Peyer's patch (tissue), 4 donors: ENCODE measurements around the gene NCBP2. TPM values are rescaled to one million over a fixed set of nuclear protein-coding genes. Genes with fewer than 3 reads are reported as not detected.
A peak's percentile ranks its signal among the peaks of the same experiment; 100 is the strongest.

Experiments
- DNase-seq, 3 donors: peaks; one replicate each; pipeline ENCODE4 v3.0.0-alpha.2; 2017 to 2019
- H3K27ac ChIP-seq, 4 donors: fragments of 200-600 bp; sonication (generic); one replicate each; pipeline ENCODE4 v1.5.1; 2016 to 2019
- H3K27me3 ChIP-seq, 2 donors: fragments of 200-600 bp; sonication (generic); one replicate each; pipeline ENCODE4 v1.5.1; 2019
- H3K36me3 ChIP-seq, 3 donors: fragments of 200-600 bp; sonication (generic); one replicate each; pipeline ENCODE4 v1.5.1; 2016 to 2019
- H3K4me1 ChIP-seq, 4 donors: fragments of 200-600 bp; sonication (generic); one replicate each; pipeline ENCODE4 v1.5.1; 2016 to 2019
- H3K4me3 ChIP-seq, 4 donors: fragments of 200-600 bp; sonication (generic); 1 replicate in 3 of 4; 2 replicates in 1 of 4; pipeline ENCODE4 v1.5.1; 2016 to 2019; ENCODE audit warnings: mild to moderate bottlenecking in 1 of 4
- H3K9me3 ChIP-seq, 4 donors: fragments of 200-600 bp; sonication (generic); one replicate each; pipeline ENCODE4 v1.5.1; 2016 to 2019; ENCODE audit warnings: mild to moderate bottlenecking in 1 of 4
- POLR2A ChIP-seq, 2 donors: fragments of 450-650 bp; IDR thresholded peaks; one replicate each; pipeline ENCODE4 v1.5.1; 2017; ENCODE audit warnings: antibody characterized with exemption in 2 of 2, mild to moderate bottlenecking in 2 of 2, moderate library complexity in 2 of 2
- total RNA-seq, 4 donors: library from RNA; depleted of rRNA; stranded (reverse); fragments of >200 nt; gene quantifications; one replicate each; pipeline ENCODE4 v1.1.0, GENCODE V29; 2016
- TF ChIP-seq, protein P1 (sequence below), 6 experiments: fragments of 450-650 bp in 4 of 6; fragments of 200-600 bp in 2 of 6; sonication (generic) in 1 of 6; IDR thresholded peaks; one replicate each; pipeline ENCODE4 v1.5.1; 2017 to 2019; ENCODE audit warnings: antibody characterized with exemption in 6 of 6, mild to moderate bottlenecking in 3 of 6, moderate library complexity in 1 of 6

NCBP2 gene
- total RNA-seq, result 10 to 100 TPM; 21.7 to 61.1 (median 31.8) TPM

DNA sequence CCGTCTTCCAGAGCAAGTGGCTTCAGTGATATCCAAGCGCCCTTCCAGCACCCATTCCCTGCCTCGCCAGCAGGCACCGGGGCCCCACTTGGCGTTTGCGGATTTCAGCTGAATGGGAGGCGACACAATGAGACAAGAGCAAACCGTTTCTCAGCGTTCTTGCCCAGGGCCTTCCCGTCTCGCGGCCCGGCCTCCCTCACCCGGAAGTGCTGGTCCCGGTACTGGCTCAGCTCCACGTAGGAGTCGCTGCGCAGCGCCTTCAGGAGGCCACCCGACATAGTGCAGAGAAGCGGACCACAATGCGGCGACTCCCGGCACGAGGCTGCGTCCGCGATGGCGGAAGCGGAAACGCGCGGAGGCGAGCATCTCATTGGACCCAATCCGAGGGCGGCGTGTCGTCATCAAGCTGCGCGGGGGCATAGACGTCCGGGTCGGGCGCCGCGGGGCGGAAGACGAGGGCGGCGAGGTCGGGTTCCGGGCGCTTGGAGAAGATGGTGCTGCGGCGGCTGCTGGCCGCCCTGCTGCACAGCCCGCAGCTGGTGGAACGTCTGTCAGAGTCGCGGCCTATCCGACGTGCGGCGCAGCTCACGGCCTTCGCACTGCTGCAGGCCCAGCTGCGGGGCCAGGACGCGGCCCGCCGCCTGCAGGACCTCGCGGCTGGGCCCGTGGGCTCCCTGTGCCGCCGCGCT, at the start of gene NCBP2:
Gene NCBP2 (minus strand): TSS at position 303 of the 689 bp plus-strand sequence. CDS start 25 bp downstream, at position 278.
- DNase-seq, result peak; percentile 99 to 100 (median 100)
- peaks cover 0 to 26% (median 0%) of the 10 kb centered on the region in 3 donors for H3K36me3 ChIP-seq
- TF ChIP-seq POLR2A (IDR thresholded peaks at IDR 0.05), result peak; percentile 75 to 89
- TF ChIP-seq, protein P1, sequence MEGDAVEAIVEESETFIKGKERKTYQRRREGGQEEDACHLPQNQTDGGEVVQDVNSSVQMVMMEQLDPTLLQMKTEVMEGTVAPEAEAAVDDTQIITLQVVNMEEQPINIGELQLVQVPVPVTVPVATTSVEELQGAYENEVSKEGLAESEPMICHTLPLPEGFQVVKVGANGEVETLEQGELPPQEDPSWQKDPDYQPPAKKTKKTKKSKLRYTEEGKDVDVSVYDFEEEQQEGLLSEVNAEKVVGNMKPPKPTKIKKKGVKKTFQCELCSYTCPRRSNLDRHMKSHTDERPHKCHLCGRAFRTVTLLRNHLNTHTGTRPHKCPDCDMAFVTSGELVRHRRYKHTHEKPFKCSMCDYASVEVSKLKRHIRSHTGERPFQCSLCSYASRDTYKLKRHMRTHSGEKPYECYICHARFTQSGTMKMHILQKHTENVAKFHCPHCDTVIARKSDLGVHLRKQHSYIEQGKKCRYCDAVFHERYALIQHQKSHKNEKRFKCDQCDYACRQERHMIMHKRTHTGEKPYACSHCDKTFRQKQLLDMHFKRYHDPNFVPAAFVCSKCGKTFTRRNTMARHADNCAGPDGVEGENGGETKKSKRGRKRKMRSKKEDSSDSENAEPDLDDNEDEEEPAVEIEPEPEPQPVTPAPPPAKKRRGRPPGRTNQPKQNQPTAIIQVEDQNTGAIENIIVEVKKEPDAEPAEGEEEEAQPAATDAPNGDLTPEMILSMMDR (IDR thresholded peaks at IDR 0.05), result peak; percentile 27 to 84 (median 68)

DNA sequence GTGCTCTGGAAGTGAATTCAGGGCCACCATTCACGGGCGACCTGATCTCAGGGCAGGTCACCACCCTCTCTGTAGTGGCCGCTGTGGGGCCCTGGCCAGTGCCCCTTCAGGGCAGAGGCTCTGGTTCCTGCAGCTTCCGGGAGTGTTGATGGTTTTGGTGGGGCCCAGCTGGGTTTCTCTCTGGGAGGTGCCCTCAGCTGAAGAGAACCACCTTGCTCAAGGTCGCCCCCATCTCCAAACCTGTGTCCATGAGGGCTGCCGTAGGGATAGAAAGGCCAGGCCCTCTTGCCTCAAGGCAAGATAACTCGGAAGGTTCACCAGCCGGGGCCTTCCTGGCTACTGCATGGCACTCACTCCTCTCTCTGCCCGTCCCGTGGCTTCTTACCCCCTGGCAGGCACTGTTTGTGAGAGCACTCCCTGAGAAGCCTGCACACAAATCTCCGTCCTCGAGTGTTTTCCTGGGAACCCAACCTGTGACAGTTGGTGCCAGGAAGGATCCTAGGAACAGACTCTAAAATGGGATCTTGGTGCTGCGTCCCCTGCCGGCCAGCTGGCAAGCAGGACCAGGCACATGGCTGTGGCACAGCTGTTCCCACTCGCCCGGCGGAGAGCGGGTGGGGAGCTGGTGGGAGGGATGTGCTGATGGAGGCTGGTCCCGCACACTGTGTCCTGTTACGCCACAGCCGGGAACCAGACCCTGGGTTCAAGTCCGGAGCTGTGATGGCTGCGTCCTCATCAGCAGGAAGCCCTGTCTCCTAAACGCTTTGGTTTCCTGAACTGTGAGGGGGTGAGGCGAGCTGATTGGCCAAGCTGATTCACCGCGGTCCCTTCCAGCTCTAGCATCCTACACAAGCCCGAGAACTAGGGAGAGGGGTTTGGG, 49.5 kb upstream of the NCBP2 start:
- Histone ChIP-seq H3K4me3 (no peak overlapping the region), H3K9me3 (no peaks in the 10 kb centered on the region), H3K27me3 (no peaks in the 10 kb centered on the region), H3K36me3 (no peaks in the 10 kb centered on the region), H3K27ac (no peak overlapping the region), H3K4me1 (peaks cover 0 to 15% (median 0%) of the 10 kb centered on the region in 4 donors)
- no peak for TF ChIP-seq POLR2A (IDR thresholded peaks at IDR 0.05)
- TF ChIP-seq, protein P1 (IDR thresholded peaks at IDR 0.05), result no peak
- DNase-seq, result peak in 2 of 3 donors; percentile 36 to 42

More for the DNA sequence above, at the start of gene NCBP2:
- peaks cover 0 to 38% (median 7%) of the 10 kb centered on the region in 4 donors for H3K4me1 ChIP-seq
- H3K27me3 ChIP-seq, result no peaks in the 10 kb centered on the region
- peak within 1 kb of the TSS; percentile 83 to 98 (median 92) for H3K27ac ChIP-seq
- peak within 1 kb of the TSS; percentile 84 to 100 (median 95) for H3K4me3 ChIP-seq
- no peaks in the 10 kb centered on the region for H3K9me3 ChIP-seq

DNA sequence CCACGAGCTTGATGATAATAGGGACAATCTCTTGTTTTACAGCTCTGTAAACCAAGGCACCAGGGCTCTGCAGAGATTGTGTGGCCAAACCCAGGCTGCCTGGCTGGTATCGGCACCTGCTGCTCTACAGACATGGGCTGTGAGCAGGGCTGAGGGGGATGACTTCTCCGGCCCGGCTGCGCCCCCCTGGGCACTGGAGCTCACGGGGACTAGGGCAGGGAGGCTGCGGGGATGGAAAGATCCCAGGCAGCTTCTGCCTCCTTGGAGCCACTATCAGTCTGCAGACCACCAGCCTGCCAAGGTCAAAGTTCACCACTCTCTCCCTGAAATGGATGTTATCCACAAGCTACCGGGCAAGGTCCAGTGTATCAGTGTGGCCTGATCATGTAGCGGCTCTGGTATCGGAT, 48.3 kb upstream of the NCBP2 start:
- no peaks in the 10 kb centered on the region for H3K9me3 ChIP-seq
- no peak for TF ChIP-seq POLR2A (IDR thresholded peaks at IDR 0.05)
- TF ChIP-seq, protein P1 (IDR thresholded peaks at IDR 0.05), result no peak
- no peak overlapping the region for H3K27ac ChIP-seq
- no peaks in the 10 kb centered on the region for H3K36me3 ChIP-seq
- H3K27me3 ChIP-seq, result no peaks in the 10 kb centered on the region
- H3K4me3 ChIP-seq, result no peak overlapping the region
- peak in 2 of 3 donors; percentile 23 to 37 for DNase-seq
- peaks cover 0 to 16% (median 0%) of the 10 kb centered on the region in 4 donors for H3K4me1 ChIP-seq

DNA sequence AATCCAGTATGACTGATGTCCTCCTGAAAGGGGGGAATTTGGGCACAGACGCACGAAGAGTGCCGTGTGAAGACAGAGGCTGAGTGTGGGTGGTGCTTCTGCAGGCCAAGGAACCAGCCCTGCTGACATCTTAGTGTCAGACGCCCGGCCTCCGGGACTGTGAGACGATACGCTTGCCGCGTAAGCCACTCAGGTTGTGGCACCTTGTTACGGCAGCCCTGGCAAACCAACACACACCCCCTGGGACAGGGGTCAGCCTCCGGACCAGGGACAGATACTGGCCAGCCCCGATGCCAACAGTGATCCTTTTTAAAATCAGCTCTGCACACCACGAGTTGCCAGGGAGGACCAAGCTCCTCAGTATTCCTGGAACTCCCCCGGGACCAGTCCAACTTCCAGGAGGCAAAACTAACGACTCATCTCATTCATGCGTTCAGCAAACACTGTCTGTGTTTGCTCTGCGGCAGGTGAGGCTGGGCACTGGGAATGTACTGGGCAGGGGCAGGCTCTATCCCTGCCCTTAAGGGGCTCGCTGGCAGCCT, 47.5 kb upstream of the NCBP2 start:
- peak in 2 of 3 donors; percentile 39 to 40 for DNase-seq
- H3K9me3 ChIP-seq, result no peaks in the 10 kb centered on the region
- H3K4me1 ChIP-seq, result peaks cover 0 to 21% (median 0%) of the 10 kb centered on the region in 4 donors
- no peak overlapping the region for H3K27ac ChIP-seq
- H3K27me3 ChIP-seq, result no peaks in the 10 kb centered on the region
- no peaks in the 10 kb centered on the region for H3K36me3 ChIP-seq
- no peak overlapping the region for H3K4me3 ChIP-seq
- TF ChIP-seq, protein P1 (IDR thresholded peaks at IDR 0.05), result no peak

DNA sequence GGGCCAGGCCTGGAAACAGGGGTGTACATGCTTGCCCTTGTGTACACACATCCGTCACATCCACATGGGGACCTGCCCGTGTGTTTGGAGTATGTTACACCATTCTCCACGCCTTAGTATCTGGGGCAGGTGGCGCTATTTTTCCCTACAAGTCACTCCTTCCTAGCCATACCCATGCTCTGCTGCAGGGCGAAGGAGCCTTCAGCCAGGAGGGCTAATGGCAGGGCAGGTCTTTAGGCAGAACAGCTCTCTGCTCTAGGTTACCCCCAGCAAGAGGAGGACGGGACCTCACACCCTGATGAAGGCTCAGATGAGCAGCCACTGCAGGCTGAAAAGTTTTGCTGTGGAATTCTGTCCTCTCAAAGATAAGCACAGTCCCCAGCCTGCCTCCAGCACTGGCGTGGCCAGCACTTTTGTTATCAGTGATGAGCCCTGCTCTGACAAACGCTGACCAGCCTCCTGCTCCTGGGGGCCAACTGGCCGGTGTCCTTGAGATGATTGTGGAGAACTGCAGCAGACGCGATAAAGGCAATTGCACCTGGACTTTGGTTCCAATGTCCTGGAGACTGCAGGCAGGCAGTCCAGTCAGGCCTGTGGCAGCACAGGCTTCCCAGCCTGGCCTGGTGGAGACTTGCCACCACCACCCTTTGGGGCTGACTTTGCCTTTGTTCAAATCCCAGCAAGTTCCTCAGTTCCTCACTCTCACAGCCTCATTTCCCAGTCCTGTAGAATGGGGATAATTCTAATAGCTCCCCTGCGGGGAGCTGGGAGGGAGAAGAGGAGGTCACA, 46.1 kb upstream of the NCBP2 start:
- H3K4me3 ChIP-seq, result no peak overlapping the region
- no peaks in the 10 kb centered on the region for H3K9me3 ChIP-seq
- peak; percentile 20 to 41 for TF ChIP-seq POLR2A (IDR thresholded peaks at IDR 0.05)
- TF ChIP-seq, protein P1 (IDR thresholded peaks at IDR 0.05), result peak in 3 of 6 experiments; percentile 6 to 14 (median 7)
- peak in 2 of 3 donors; percentile 83 to 84 for DNase-seq
- peak overlapping the region in 3 of 4 donors; percentile 30 to 69 (median 68) for H3K27ac ChIP-seq
- H3K36me3 ChIP-seq, result no peaks in the 10 kb centered on the region
- peaks cover 0 to 22% (median 0%) of the 10 kb centered on the region in 4 donors for H3K4me1 ChIP-seq
- H3K27me3 ChIP-seq, result no peaks in the 10 kb centered on the region
